Activated naive CD4-positive, alpha-beta T cell treated with anti-CD3 and anti-CD28 coated beads for 36 hours (primary cell): Measurements from ENCODE around the gene SERINC5. TPM values are rescaled to one million over a fixed set of nuclear protein-coding genes. Genes with fewer than 3 reads are reported as not detected.

Experiments used
- CTCF ChIA-PET: fragments of 350-600 bp; sonication (Branson Sonifier 250); formaldehyde crosslinking; loops from one replicate; lab custom pipeline; 2021; ENCODE audit warnings: antibody characterized with exemption; lab: Charles Lee
- DNase-seq: peaks from one replicate; pipeline ENCODE4 v3.0.0-alpha.2; 2020
- H3K27ac Mint-ChIP-seq: one replicate; pipeline ENCODE4 v1.8.0; 2021; ENCODE audit warnings: mild to moderate bottlenecking, mixed read lengths
- H3K27me3 Mint-ChIP-seq: one replicate; pipeline ENCODE4 v1.8.0; 2021; ENCODE audit warnings: low read depth, mixed read lengths
- H3K36me3 Mint-ChIP-seq: one replicate; pipeline ENCODE4 v1.8.0; 2021; ENCODE audit warnings: low read depth, mixed read lengths
- H3K4me1 Mint-ChIP-seq: one replicate; pipeline ENCODE4 v1.8.0; 2021; ENCODE audit warnings: low read depth, mixed read lengths
- H3K4me3 Mint-ChIP-seq: one replicate; pipeline ENCODE4 v1.8.0; 2021; ENCODE audit warnings: mild to moderate bottlenecking, moderate library complexity, mixed read lengths
- H3K9me3 Mint-ChIP-seq: one replicate; pipeline ENCODE4 v1.8.0; 2021; ENCODE audit warnings: mixed read lengths
- intact Hi-C: fragments of 100-400 bp; cut with micrococcal nuclease; formaldehyde crosslinking; loops from one replicate; pipeline ENCODE4 v1.15.1; 2023
- total RNA-seq, 2 experiments: library from RNA; stranded (reverse); gene quantifications; one replicate each; pipeline ENCODE4 v1.2.3, GENCODE V29; 2021

Gene SERINC5
- total RNA-seq, 2 experiments from 2014 or later: 34.8 to 36.4 TPM

- peak overlapping the region; percentile 56 for H3K27ac Mint-ChIP-seq
- intact Hi-C loops: loop anchor here (2.0 kb wide), 1 partner anchor 15 kb away; no protein-coding TSS in a partner anchor
Measured at GRCh38 chr5:80239680-80240367, 16.0 kb downstream of the SERINC5 start.

DNA sequence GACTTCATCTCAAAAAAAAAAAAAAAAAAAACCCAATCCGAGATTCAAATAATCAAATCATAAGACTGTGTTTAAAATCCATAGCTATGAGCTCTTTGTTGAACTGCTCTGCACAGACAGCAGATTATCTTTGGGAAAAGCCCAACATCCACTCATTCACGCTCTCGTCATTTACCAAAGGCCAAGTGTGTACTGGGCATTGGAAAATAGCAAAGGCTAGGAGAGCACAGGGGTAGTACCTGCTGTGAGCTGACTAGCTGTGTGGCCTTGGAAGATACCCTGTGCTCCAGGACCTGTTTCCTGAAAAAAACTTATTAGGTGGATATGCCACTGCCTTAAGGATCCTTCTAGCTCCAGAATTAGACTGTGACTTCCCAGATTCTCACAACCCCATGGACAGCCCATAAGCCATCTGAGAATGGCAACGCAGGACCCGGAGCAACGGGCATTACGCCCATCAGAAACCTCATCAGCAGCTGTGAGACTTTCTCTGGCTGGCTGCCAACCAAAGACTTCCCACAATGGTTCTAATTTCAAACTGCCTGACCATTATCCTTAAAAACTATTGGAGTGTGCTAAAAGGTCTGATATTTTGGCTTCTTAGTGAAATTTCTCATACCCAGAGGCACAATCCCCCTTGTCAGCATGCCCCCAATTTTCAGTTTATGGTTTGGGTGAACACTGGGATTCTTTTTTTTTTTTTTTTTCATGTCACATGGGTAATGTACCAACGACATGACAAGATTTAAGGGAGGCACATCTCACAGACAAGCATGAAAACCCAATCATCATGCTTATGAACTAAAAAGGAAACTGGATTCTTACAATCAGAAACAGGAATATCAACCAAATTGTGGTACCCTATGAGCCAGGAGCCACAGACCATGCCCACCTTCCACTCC is 16.8 kb downstream of the SERINC5 start:
- no peaks in the 10 kb centered on the region for H3K27me3 Mint-ChIP-seq
- CTCF ChIA-PET: interaction anchor here (1.0 to 1.8 kb wide), 7 partner anchors 8 to 147 kb away, joined by 3 to 5 read pairs (median 4); no protein-coding TSS in a partner anchor
- H3K4me1 Mint-ChIP-seq: peaks cover 77% of the 10 kb centered on the region
- H3K36me3 Mint-ChIP-seq: peaks cover 27% of the 10 kb centered on the region
- intact Hi-C loops: loop anchor here (2.0 kb wide), 1 partner anchor 16 kb away; no protein-coding TSS in a partner anchor
- DNase-seq: peak; percentile 6
- peak overlapping the region; percentile 21 for H3K4me3 Mint-ChIP-seq
- H3K9me3 Mint-ChIP-seq: peaks cover 22% of the 10 kb centered on the region
- peak overlapping the region; percentile 72 for H3K27ac Mint-ChIP-seq

More at GRCh38 chr5:80239680-80240367, 16.0 kb downstream of the SERINC5 start:
- peaks cover 71% of the 10 kb centered on the region for H3K4me1 Mint-ChIP-seq
- H3K4me3 Mint-ChIP-seq: peak overlapping the region; percentile 21
- H3K27me3 Mint-ChIP-seq: no peaks in the 10 kb centered on the region
- CTCF ChIA-PET: interaction anchor here (1.0 to 1.8 kb wide), 6 partner anchors 15 to 148 kb away, joined by 3 to 5 read pairs (median 4); no protein-coding TSS in a partner anchor
- no peak for DNase-seq
- H3K9me3 Mint-ChIP-seq: peaks cover 23% of the 10 kb centered on the region
- peaks cover 29% of the 10 kb centered on the region for H3K36me3 Mint-ChIP-seq

- Mint-ChIP-seq H3K9me3 (peaks cover 15% of the 10 kb centered on the region), H3K4me1 (peaks cover 79% of the 10 kb centered on the region), H3K27me3 (no peaks in the 10 kb centered on the region), H3K27ac (peak overlapping the region; percentile 72), H3K36me3 (peaks cover 20% of the 10 kb centered on the region), H3K4me3 (peak overlapping the region; percentile 22)
- intact Hi-C loops: loop anchor here (2.0 kb wide), 1 partner anchor 17 kb away; no protein-coding TSS in a partner anchor
- DNase-seq: peak; percentile 49
- CTCF ChIA-PET: interaction anchor here (0.6 to 1.3 kb wide), 2 partner anchors 9 to 37 kb away, joined by 3 read pairs; no protein-coding TSS in a partner anchor
Measured at GRCh38 chr5:80238097-80238496, 17.8 kb downstream of the SERINC5 start.

- Mint-ChIP-seq H3K27ac (peak overlapping the region; percentile 69), H3K27me3 (no peaks in the 10 kb centered on the region), H3K4me1 (peaks cover 87% of the 10 kb centered on the region), H3K36me3 (peaks cover 11% of the 10 kb centered on the region), H3K9me3 (peaks cover 10% of the 10 kb centered on the region), H3K4me3 (no peak overlapping the region)
- CTCF ChIA-PET: interaction anchor here (0.6 kb wide), 1 partner anchor 38 kb away, joined by 5 read pairs; no protein-coding TSS in a partner anchor
- intact Hi-C loops: no loop called here
- no peak for DNase-seq
Measured at GRCh38 chr5:80237243-80237642, 18.6 kb downstream of the SERINC5 start.

GRCh38 chr5:80234116-80234948 is 21.5 kb downstream of the SERINC5 start:
- intact Hi-C loops: loop anchor here (1.0 kb wide), 1 partner anchor 13 kb away; no protein-coding TSS in a partner anchor
- CTCF ChIA-PET: interaction anchor here (0.5 to 1.2 kb wide), 3 partner anchors 8 to 49 kb away, joined by 3 to 4 read pairs (median 3); no protein-coding TSS in a partner anchor
- H3K27ac Mint-ChIP-seq: peak overlapping the region; percentile 76
- H3K9me3 Mint-ChIP-seq: no peaks in the 10 kb centered on the region
- peak overlapping the region; percentile 52 for H3K4me3 Mint-ChIP-seq
- H3K4me1 Mint-ChIP-seq: peaks cover 84% of the 10 kb centered on the region
- no peaks in the 10 kb centered on the region for H3K27me3 Mint-ChIP-seq
- H3K36me3 Mint-ChIP-seq: no peaks in the 10 kb centered on the region
- DNase-seq: peak; percentile 63

- Mint-ChIP-seq H3K27ac (peak overlapping the region; percentile 0), H3K4me1 (peaks cover 78% of the 10 kb centered on the region), H3K27me3 (no peaks in the 10 kb centered on the region), H3K36me3 (no peaks in the 10 kb centered on the region), H3K4me3 (no peak overlapping the region), H3K9me3 (no peaks in the 10 kb centered on the region)
- intact Hi-C loops: no loop called here
- CTCF ChIA-PET: no interaction called here
- DNase-seq: no peak
Measured at GRCh38 chr5:80231693-80232092, 24.2 kb downstream of the SERINC5 start.

DNA sequence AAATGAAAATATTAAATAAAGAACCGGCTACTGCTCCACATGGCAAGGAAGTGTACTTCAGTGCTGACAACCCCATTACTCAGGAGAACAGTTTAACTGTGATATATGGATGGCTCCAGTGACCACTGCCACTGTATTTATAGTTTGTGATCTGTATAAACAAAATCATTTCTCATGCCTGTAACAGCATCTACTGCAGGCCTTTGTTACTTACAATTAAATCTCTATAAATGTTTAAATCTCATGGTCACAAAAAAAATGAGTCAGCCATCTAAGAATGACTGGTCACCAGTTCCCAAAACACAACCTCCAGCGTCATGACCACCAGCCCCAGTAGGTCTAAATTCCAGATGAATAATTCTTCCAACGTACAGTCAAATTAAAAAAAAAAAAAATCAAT is 24.6 kb downstream of the SERINC5 start:
- intact Hi-C loops: no loop called here

GRCh38 chr5:80230269-80230992 is 25.4 kb downstream of the SERINC5 start:
- Mint-ChIP-seq H3K9me3 (no peaks in the 10 kb centered on the region), H3K27ac (peak overlapping the region; percentile 28), H3K4me1 (peaks cover 79% of the 10 kb centered on the region), H3K36me3 (peaks cover 3% of the 10 kb centered on the region), H3K27me3 (no peaks in the 10 kb centered on the region), H3K4me3 (no peak overlapping the region)
- DNase-seq: no peak
- intact Hi-C loops: no loop called here
- CTCF ChIA-PET: interaction anchor here (1.1 kb wide), 1 partner anchor 39 kb away, joined by 3 read pairs; no protein-coding TSS in a partner anchor

More for the DNA sequence above, 24.6 kb downstream of the SERINC5 start:
- Mint-ChIP-seq H3K27ac (peak overlapping the region; percentile 0), H3K4me1 (peaks cover 79% of the 10 kb centered on the region), H3K27me3 (no peaks in the 10 kb centered on the region), H3K9me3 (no peaks in the 10 kb centered on the region), H3K36me3 (peaks cover 2% of the 10 kb centered on the region), H3K4me3 (no peak overlapping the region)
- CTCF ChIA-PET: interaction anchor here (1.1 kb wide), 1 partner anchor 38 kb away, joined by 3 read pairs; no protein-coding TSS in a partner anchor
- no peak for DNase-seq

GRCh38 chr5:80229902-80230255 is 26.0 kb downstream of the SERINC5 start:
- Mint-ChIP-seq H3K27ac (peak overlapping the region; percentile 28), H3K4me1 (peaks cover 79% of the 10 kb centered on the region), H3K27me3 (no peaks in the 10 kb centered on the region), H3K36me3 (peaks cover 6% of the 10 kb centered on the region), H3K4me3 (no peak overlapping the region), H3K9me3 (no peaks in the 10 kb centered on the region)
- no peak for DNase-seq
- CTCF ChIA-PET: interaction anchor here (1.1 kb wide), 1 partner anchor 39 kb away, joined by 3 read pairs; no protein-coding TSS in a partner anchor
- intact Hi-C loops: no loop called here

DNA sequence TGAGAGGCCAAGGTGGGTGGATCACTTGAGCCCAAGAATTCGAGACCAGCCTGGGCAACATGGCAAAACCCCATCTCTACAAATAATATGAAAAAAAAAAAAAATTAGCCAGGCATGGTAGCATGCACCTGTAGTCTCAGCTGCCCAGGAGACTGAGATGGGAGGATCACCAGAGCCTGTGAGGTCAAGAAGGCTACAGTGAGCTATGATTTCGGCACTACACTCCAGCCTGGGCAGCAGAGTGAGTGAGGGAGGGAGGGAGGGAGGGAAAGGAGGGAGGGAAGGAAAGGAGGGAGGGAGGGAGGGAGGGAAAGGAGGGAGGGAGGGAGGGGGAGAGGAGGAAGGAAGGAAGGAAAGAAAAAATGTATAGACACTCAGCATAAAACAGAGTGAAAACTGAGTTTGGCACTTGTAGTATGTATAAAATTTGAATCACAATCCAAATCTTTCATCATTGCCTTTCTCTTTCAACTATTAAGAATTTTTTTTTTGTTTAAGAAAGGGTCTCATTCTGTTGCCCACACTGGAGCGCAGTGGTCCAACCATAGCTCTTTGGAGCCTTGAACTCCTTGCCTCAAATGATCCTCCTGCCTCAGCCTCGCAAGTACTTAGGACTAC is 27.8 kb downstream of the SERINC5 start:
- no peak for DNase-seq
- intact Hi-C loops: loop anchor here (1.0 kb wide), 1 partner anchor 10 kb away; no protein-coding TSS in a partner anchor
- H3K27me3 Mint-ChIP-seq: no peaks in the 10 kb centered on the region
- H3K4me1 Mint-ChIP-seq: peaks cover 72% of the 10 kb centered on the region
- peaks cover 6% of the 10 kb centered on the region for H3K36me3 Mint-ChIP-seq
- H3K9me3 Mint-ChIP-seq: no peaks in the 10 kb centered on the region
- peak overlapping the region; percentile 79 for H3K27ac Mint-ChIP-seq
- CTCF ChIA-PET: interaction anchor here (0.6 to 1.5 kb wide), 2 partner anchors 10 to 40 kb away, joined by 3 to 4 read pairs; no protein-coding TSS in a partner anchor
- H3K4me3 Mint-ChIP-seq: no peak overlapping the region
